T-helper 22 cell (primary cell): ENCODE results near the gene GP1BB.
"Not testable (repeated sequence)": the region's sequence is repeated elsewhere in the genome, so short reads cannot be mapped to it uniquely, and the experiment has no call there.

Experiments used
- DNase-seq: peaks from one replicate; pipeline ENCODE4 v3.0.0-alpha.2; 2020; ENCODE audit warnings: low read depth

The GP1BB gene

GRCh38 chr22:19723232-19723982, at the start of gene GP1BB:
GP1BB (plus strand) TSS chr22:19723539; CDS start chr22:19723570, 31 bp downstream.
- DNase-seq = no peak

- DNase-seq = no peak
Measured at GRCh38 chr22:19673660-19674059, 49.7 kb upstream of the GP1BB start.

GRCh38 chr22:19674129-19674928, 49.0 kb upstream of the GP1BB start:
- DNase-seq = no peak

- DNase-seq = no peak
Measured at GRCh38 chr22:19674929-19675253, 48.4 kb upstream of the GP1BB start.

- no peak for DNase-seq
Measured at GRCh38 chr22:19675428-19675827, 47.9 kb upstream of the GP1BB start.

- DNase-seq = not testable (repeated sequence)
Measured at GRCh38 chr22:19676437-19676836, 46.9 kb upstream of the GP1BB start.

GRCh38 chr22:19678949-19679521, 44.3 kb upstream of the GP1BB start:
- DNase-seq = no peak

- no peak for DNase-seq
Measured at GRCh38 chr22:19679522-19680101, 43.7 kb upstream of the GP1BB start.

- DNase-seq = no peak
Measured at GRCh38 chr22:19680287-19680881, 43.0 kb upstream of the GP1BB start.

GRCh38 chr22:19680911-19681862, 42.2 kb upstream of the GP1BB start:
- no peak for DNase-seq

GRCh38 chr22:19681863-19682245, 41.5 kb upstream of the GP1BB start:
- no peak for DNase-seq

GRCh38 chr22:19686946-19687345, 36.4 kb upstream of the GP1BB start:
- no peak for DNase-seq

- no peak for DNase-seq
Measured at GRCh38 chr22:19687561-19688300, 35.6 kb upstream of the GP1BB start.

- DNase-seq = no peak
Measured at GRCh38 chr22:19688301-19689290, 34.7 kb upstream of the GP1BB start.

- no peak for DNase-seq
Measured at GRCh38 chr22:19689408-19689807, 33.9 kb upstream of the GP1BB start.

GRCh38 chr22:19691007-19691720, 32.2 kb upstream of the GP1BB start:
- no peak for DNase-seq

- DNase-seq = no peak
Measured at GRCh38 chr22:19691721-19692341, 31.5 kb upstream of the GP1BB start.

GRCh38 chr22:19693581-19693980, 29.8 kb upstream of the GP1BB start:
- DNase-seq = no peak
